NCI-H69 (cell line): ENCODE results near the gene CCRL2.
A peak's percentile ranks its signal among the peaks of the same experiment; 100 is the strongest.
"Not testable (repeated sequence)": the region's sequence is repeated elsewhere in the genome, so short reads cannot be mapped to it uniquely, and the experiment has no call there.

Experiments used
- DNase-seq: peaks from one replicate; lab custom pipeline; 2025; lab: John Stamatoyannopoulos, UW

The CCRL2 gene

GRCh38 chr3:46429671-46430070 lies 22.6 kb downstream of the CCRL2 start:
- DNase-seq: no peak

- DNase-seq: not testable (repeated sequence)
Observed at GRCh38 chr3:46430879-46431278, 23.8 kb downstream of the CCRL2 start.

GRCh38 chr3:46431905-46432304 lies 24.8 kb downstream of the CCRL2 start:
- DNase-seq: not testable (repeated sequence)

GRCh38 chr3:46433118-46433517 lies 26.1 kb downstream of the CCRL2 start:
- not testable (repeated sequence) for DNase-seq

GRCh38 chr3:46433841-46434240 lies 26.8 kb downstream of the CCRL2 start:
- DNase-seq: no peak

- DNase-seq: no peak
Observed at GRCh38 chr3:46435081-46435726, 28.1 kb downstream of the CCRL2 start.

GRCh38 chr3:46438831-46439230 lies 31.8 kb downstream of the CCRL2 start:
- no peak for DNase-seq

GRCh38 chr3:46440531-46441294 lies 33.7 kb downstream of the CCRL2 start:
- no peak for DNase-seq

- peak; percentile 17 for DNase-seq
Observed at GRCh38 chr3:46442576-46443530, 35.8 kb downstream of the CCRL2 start.

- no peak for DNase-seq
Observed at GRCh38 chr3:46447228-46447985, 40.3 kb downstream of the CCRL2 start.

- no peak for DNase-seq
Observed at GRCh38 chr3:46448721-46449120, 41.7 kb downstream of the CCRL2 start.

- no peak for DNase-seq
Observed at GRCh38 chr3:46449755-46450552, 42.9 kb downstream of the CCRL2 start.

- no peak for DNase-seq
Observed at GRCh38 chr3:46453526-46454208, 46.6 kb downstream of the CCRL2 start.

- no peak for DNase-seq
Observed at GRCh38 chr3:46454209-46454595, 47.1 kb downstream of the CCRL2 start.

GRCh38 chr3:46454606-46455005 lies 47.5 kb downstream of the CCRL2 start:
- DNase-seq: no peak

GRCh38 chr3:46455231-46456115 lies 48.4 kb downstream of the CCRL2 start:
- no peak for DNase-seq

- DNase-seq: no peak
Observed at GRCh38 chr3:46456118-46456517, 49.1 kb downstream of the CCRL2 start.
